SK-N-MC (cell line): ENCODE measurements around the gene EFHD2.

ENCODE experiments used
- EZH2 ChIP-seq: fragments of 200-600 bp; sonication (generic); IDR thresholded peaks from one replicate; pipeline ENCODE4 v1.6.1; 2017; ENCODE audit warnings: antibody characterized with exemption
- FOXP2 ChIP-seq: optimal IDR thresholded peaks from 2 replicates; pipeline ENCODE3; 2011; ENCODE audit warnings: mild to moderate bottlenecking, moderate library complexity; ENCODE audit not compliant: insufficient read depth; ENCODE audit errors: extremely low read length, control extremely low read depth
- POLR2AphosphoS5 ChIP-seq: IDR thresholded peaks from 2 replicates; pipeline ENCODE4 v1.6.1; 2012; ENCODE audit warnings: mild to moderate bottlenecking, low read depth, low read length, borderline replicate concordance

DNA sequence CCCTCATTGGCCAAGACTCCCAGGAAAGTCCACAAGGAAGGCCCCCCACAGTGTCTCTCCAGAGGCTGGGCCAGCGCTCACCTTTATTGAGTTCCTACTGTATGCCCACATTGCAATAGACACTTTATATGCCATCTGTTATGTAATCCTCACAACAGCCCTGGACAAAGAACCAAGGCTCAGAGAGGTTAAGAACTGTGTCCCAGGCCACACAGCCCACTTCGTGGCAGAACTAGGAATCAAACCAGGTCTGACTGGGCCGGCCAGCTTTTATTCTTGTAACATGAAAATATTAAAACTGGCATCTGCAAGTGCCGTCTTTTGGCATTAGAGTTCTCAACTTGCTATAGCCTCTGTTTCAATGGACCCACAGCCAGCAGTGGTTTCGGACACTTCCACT is 33.1 kb downstream of the EFHD2 start:
- no peak for TF ChIP-seq POLR2AphosphoS5
- TF ChIP-seq EZH2 = no peak
- TF ChIP-seq FOXP2 = no peak
